NT2/D1 (cell line): ENCODE data around the gene PTPN12.

Experiments
- SUZ12 ChIP-seq: IDR thresholded peaks from 2 replicates; pipeline ENCODE4 v1.6.1; 2011; ENCODE audit not compliant: insufficient read length, insufficient read depth; ENCODE audit errors: extremely low read depth
- YY1 ChIP-seq: IDR thresholded peaks from 2 replicates; pipeline ENCODE4 v1.6.1; 2011; ENCODE audit not compliant: insufficient read length, insufficient read depth
- ZNF274 ChIP-seq: IDR thresholded peaks from 2 replicates; pipeline ENCODE4 v1.6.1; 2011; ENCODE audit warnings: mild to moderate bottlenecking, low read depth, low read length

DNA sequence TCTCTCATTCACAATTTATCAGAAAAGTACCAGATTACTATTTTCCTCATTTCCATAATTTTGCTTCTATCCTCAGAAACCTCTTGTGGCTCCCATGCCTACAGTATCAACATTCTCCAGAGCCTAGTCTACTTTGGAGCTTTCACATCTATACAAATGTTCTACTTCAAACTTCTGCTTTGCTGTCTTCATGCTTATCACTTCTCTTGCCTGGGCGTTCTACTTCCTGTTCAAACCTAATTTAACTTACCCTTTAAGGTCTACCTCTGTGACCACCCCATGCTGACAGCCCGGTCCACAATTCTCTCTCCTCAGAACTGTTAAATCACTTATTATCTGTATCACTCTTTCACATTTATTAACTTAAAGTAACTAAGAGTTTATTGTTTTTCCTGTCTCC, 6.1 kb upstream of the PTPN12 start:
- TF ChIP-seq SUZ12 = no peak
- TF ChIP-seq ZNF274 = no peak
- TF ChIP-seq YY1 = no peak
